ENCODE results near the gene GALNTL6. TPM values are rescaled to one million over a fixed set of nuclear protein-coding genes. Genes with fewer than 3 reads are reported as not detected.

The GALNTL6 gene
- total RNA-seq, 1 experiment from 2014 or later, result not detected

GRCh38 chr4:171978216-171978615, 165.0 kb downstream of the GALNTL6 start:
- no peaks in the 10 kb centered on the region for H3K79me2 ChIP-seq (ENCODE audit: low read depth)
- no peaks in the 10 kb centered on the region for H3K27me3 ChIP-seq (ENCODE audit: insufficient read depth, low read depth)
- H3K4me1 ChIP-seq (replicated peaks; ENCODE audit: insufficient read depth), result no peaks in the 10 kb centered on the region
- no TSS peak for BruUV-seq (replicated peaks)
- ChIA-PET POLR2A (ENCODE audit: unreplicated experiment) (no interaction called here), CTCF (no interaction called here)
- TF ChIP-seq EZH2 (IDR thresholded peaks at IDR 0.05; ENCODE audit: low read depth) (no peak), CTCF (conservative IDR thresholded peaks at IDR 0.05) (no peak)
- intact Hi-C loops (cut with micrococcal nuclease; ENCODE audit: unreplicated experiment), result no loop called here
- H3K27ac ChIP-seq, result no peak overlapping the region
- H3K4me3 ChIP-seq, result no peak overlapping the region
- H3K36me3 ChIP-seq (ENCODE audit: low read depth), result no peaks in the 10 kb centered on the region
- no peak for DNase-seq
- H3K4me2 ChIP-seq, result no peak overlapping the region
- H3K9me2 ChIP-seq (ENCODE audit: insufficient read depth), result no peaks in the 10 kb centered on the region
- H3K9me3 ChIP-seq (ENCODE audit: insufficient read depth, low read depth), result no peaks in the 10 kb centered on the region
- no peak overlapping the region for H2AFZ ChIP-seq
- no peaks in the 10 kb centered on the region for H3F3A ChIP-seq (ENCODE audit: insufficient read depth, low read depth)
- H4K20me1 ChIP-seq (ENCODE audit: insufficient read depth), result no peaks in the 10 kb centered on the region

- Histone ChIP-seq H3K4me3 (no peak overlapping the region), H3K4me1 (replicated peaks; ENCODE audit: insufficient read depth) (no peaks in the 10 kb centered on the region), H3K9me2 (ENCODE audit: insufficient read depth) (no peaks in the 10 kb centered on the region), H3F3A (ENCODE audit: insufficient read depth, low read depth) (no peaks in the 10 kb centered on the region), H3K27me3 (ENCODE audit: insufficient read depth, low read depth) (no peaks in the 10 kb centered on the region), H3K4me2 (no peak overlapping the region), H3K27ac (no peak overlapping the region), H3K36me3 (ENCODE audit: low read depth) (no peaks in the 10 kb centered on the region), H3K9me3 (ENCODE audit: insufficient read depth, low read depth) (no peaks in the 10 kb centered on the region), H3K79me2 (ENCODE audit: low read depth) (no peaks in the 10 kb centered on the region), H2AFZ (no peak overlapping the region), H4K20me1 (ENCODE audit: insufficient read depth) (no peaks in the 10 kb centered on the region)
- intact Hi-C loops (cut with micrococcal nuclease; ENCODE audit: unreplicated experiment), result no loop called here
- POLR2A ChIA-PET (ENCODE audit: unreplicated experiment), result no interaction called here
- no peak for TF ChIP-seq EZH2 (IDR thresholded peaks at IDR 0.05; ENCODE audit: low read depth)
- TF ChIP-seq CTCF (conservative IDR thresholded peaks at IDR 0.05), result no peak
- CTCF ChIA-PET, result no interaction called here
- no TSS peak for BruUV-seq (replicated peaks)
- DNase-seq, result no peak
These were observed 166.3 kb downstream of the GALNTL6 start for GRCh38 chr4:171979461-171979860.

GRCh38 chr4:171981185-171981584, 168.0 kb downstream of the GALNTL6 start:
- ChIA-PET CTCF (no interaction called here), POLR2A (ENCODE audit: unreplicated experiment) (no interaction called here)
- Histone ChIP-seq H3K4me2 (no peak overlapping the region), H3F3A (ENCODE audit: insufficient read depth, low read depth) (no peaks in the 10 kb centered on the region), H3K36me3 (ENCODE audit: low read depth) (no peaks in the 10 kb centered on the region), H3K9me3 (ENCODE audit: insufficient read depth, low read depth) (no peaks in the 10 kb centered on the region), H3K9me2 (ENCODE audit: insufficient read depth) (no peaks in the 10 kb centered on the region), H3K4me3 (no peak overlapping the region), H4K20me1 (ENCODE audit: insufficient read depth) (no peaks in the 10 kb centered on the region), H2AFZ (no peak overlapping the region), H3K27me3 (ENCODE audit: insufficient read depth, low read depth) (no peaks in the 10 kb centered on the region), H3K79me2 (ENCODE audit: low read depth) (no peaks in the 10 kb centered on the region), H3K27ac (no peak overlapping the region), H3K4me1 (replicated peaks; ENCODE audit: insufficient read depth) (no peaks in the 10 kb centered on the region)
- no peak for DNase-seq
- intact Hi-C loops (cut with micrococcal nuclease; ENCODE audit: unreplicated experiment), result no loop called here
- TF ChIP-seq CTCF (conservative IDR thresholded peaks at IDR 0.05), result no peak
- TF ChIP-seq EZH2 (IDR thresholded peaks at IDR 0.05; ENCODE audit: low read depth), result no peak
- BruUV-seq (replicated peaks), result no TSS peak
